Measurements from ENCODE around the gene ZNF680.
"Not testable (repeated sequence)": the region's sequence is repeated elsewhere in the genome, so short reads cannot be mapped to it uniquely, and the experiment has no call there.

The ZNF680 gene

DNA sequence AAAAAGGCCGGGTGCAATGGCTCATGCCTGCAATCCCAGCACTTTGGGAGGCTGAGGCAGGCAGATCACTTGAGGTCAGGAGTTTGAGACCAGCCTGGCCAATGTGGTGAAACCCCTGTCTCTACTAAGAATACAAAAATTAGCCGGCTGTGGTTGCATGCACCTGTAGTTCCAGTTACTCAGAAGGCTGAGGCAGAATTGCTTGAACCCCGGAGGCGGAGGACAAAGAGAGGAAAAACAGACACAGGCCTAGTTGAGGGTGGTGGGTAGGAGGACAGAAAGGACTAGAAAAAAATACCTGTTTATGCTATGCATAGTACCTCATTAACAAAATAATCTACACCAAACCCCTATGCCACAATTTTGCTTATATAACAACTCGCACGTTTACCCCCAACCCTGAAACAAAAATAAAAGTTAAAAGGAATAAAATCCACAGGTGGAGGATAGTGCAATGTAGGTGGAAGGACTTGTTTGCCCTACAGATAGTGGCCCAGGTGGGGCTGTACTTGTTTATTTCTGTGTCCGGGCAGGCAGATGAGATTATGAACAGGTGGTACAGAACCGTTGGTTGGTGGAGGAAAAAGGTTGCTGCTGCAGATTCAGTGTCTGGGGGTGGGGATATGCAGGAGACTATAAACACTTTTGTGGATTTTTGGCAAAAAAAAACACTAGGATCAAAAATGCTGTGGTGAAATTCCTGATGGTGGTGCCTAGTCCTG is 5.1 kb downstream of the ZNF680 start:
- DNase-seq (ENCODE audit: low spot score): no peak

DNA sequence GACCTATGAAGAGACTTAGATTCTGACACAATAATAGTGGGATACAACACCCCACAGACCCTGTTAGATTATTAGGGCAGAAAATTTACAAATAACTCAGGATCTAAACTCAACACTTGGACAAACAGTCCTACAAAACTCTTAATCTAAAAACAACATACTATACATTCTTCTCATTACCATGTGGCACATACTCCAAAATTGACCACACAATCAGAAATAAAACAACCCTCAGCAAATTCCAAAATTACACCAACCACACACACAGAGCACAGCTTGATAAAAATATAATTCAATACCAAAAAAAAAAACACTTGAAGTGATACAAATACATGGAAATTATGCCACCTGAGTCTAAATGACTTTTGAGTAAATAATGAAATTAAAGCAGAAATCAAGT is 7.8 kb downstream of the ZNF680 start:
- no peak for DNase-seq (ENCODE audit: low spot score)

DNA sequence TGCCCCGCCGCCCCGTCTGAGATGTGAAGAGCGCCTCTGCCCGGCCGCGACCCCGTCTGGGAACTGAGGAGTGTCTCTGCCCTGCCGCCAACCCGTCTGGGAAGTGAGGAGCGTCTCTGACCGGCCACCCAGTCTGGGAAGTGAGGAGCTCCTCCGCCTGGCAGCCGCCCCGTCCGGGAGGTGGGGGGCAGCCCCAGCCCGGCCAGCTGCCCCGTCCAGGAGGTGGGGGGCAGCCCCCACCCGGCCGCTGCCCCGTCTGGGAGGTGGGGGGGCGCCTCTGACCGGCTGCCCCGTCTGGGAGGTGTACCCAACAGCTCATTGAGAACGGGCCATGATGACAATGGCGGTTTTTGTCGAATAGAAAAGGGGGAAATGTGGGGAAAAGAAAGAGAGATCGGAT is 8.7 kb downstream of the ZNF680 start:
- not testable (repeated sequence) for DNase-seq (ENCODE audit: low spot score)

DNA sequence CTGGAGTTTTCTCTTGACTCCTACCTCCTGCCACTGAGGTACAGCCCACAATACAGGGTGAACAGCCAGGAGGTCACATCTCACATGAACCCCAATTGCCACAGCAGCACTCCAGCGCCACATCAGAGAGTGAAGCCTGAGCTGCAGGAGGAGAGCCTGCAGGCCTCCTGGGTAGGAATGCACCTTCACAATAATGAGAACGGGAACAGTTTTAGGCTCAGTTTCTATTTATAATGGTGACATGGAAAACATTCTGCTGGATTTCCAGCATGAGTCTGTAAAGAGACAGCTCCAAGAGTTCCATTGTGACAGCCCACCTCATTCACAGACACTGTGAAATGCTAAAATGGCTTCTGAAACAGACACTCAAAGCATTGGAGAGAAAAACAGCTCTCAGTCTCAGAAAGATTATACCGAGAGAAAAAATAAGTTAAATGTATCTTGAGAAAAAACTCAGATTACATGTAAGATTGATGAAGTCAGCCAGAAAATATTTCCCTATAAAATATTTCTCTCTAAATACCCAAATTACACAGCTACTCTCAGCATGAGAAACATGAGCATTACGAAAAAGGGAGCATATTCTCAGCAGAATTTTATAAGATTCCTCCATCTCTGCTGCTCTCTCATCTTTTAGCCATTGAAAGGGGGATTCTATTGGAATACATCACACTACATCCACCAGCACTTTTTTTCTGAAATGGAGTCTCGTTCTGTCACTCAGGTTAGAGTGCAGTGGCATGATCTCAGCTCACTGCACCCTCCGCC is 11.3 kb downstream of the ZNF680 start:
- no peak for DNase-seq (ENCODE audit: low spot score)

DNA sequence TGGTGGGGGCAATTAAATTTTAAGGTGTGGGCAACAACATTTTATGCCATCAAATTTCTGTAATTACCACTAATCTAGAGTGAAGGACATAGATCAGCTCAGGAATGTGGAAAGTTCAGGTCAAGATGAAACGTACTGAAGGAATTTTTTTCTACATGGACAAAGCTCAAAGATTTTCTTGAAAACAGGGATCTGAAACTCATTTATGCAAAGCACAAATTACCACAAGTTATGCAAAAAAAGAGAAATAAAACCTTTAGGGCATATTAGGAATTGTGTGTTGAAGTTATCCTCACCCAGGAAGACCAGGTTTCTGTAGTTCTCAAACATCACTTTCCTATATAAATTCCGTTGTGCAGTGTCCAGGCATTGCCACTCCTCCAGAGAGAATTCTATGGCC is 18.9 kb downstream of the ZNF680 start:
- no peak for DNase-seq (ENCODE audit: low spot score)

DNA sequence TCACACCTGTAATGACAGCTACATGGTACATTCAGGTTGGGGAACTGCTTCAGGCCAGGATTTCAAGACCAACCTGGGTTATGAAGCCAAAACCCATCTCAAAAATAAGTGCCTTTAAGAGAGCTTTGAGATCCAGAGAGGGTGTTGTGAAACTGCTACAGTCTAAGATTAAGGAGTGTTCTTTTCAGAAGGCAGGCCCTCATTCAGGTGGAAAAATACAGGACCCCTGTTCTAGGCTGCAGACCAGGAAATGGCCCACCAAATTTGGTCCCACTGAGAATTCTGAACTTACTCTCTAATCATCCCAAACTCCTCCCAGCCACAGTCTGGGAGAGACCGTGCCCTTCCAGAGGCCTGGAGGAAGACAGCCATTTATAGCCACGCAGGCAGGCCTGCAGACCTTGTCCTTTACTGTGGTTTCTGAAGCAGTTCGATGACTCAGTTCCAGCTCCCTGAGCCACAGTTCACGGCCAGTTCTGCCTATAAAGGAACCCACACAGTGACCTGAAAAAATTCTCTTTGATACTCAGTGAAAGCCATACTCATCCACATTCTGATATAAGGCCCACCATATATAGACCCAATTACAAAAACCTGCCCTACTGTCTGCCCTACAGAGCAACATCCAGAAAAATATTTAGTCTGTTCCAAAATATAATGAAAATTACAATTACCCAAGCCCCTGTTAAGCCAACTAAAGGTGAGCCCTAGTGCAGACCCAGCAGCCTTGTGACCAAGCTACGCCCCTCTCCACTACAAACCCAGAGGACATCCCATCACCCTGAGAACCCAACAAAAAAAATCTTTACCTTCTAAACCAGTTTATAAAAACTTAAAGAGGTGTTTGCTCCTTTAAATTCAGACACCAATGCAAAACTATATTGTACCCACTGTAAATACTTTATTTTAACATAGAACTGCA is 21.2 kb downstream of the ZNF680 start:
- no peak for DNase-seq (ENCODE audit: low spot score)

DNA sequence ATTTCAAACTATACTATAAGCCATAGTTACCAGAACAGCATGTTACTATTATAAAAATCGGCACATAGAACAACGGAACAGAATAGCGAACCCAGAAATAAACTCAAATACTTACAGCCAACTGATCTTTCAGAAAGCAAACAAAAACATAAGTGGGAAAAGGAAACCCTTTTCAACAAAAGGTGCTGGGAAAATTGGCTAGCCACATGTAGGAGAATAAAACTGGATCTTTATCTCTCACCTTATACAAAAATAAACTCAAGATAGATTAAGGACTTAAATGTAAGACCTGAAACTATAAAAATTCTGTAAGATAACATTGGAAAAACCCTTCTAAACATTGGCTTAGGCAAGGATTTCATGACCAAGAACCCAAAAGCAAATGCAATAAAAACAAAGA is 29.1 kb downstream of the ZNF680 start:
- no peak for DNase-seq (ENCODE audit: low spot score)

DNA sequence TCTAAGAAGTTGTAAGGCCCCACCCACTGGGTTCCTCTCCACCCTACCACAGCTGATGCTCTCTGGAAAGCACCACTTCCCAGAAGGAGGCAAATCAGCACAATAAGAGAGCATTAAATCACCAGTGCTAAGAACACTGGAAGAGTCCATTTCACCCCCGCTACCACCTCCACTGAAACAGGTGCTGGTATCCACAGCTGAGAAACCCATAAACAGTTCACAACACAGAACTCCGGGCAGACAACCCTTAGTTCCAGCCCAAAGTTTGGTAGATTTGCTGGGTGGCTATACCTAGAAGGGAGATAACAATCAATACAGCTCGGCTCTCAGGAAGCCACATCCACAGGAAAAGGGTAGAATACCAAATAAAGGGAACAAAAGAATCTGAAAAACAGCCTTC is 34.1 kb downstream of the ZNF680 start:
- DNase-seq (ENCODE audit: low spot score): no peak

DNA sequence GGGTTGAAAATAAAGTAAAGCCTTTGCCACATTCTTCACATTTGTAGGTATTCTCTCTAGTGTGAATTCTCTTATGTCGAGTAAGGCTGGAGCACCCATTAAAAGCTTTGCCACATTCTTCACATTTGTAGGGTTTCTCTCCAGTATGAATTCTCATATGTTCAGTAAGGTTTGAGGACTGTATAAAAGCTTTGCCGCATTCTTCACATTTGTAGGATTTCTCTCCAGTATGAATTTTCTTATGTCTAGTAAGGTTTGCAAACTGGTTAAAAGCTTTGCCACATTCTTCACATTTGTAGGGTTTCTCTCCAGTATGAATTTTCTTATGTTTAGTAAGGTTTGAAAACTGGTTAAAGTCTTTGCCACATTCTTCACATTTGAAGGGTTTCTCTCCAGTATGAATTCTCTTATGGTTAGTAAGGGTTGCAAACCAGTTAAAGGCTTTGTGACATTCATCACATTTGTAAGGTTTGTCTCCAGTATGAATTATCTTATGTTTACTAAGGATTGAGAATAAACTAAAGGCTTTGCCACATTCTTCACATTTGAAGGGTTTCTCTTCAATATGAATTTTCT is 41.4 kb downstream of the ZNF680 start:
- no peak for DNase-seq (ENCODE audit: low spot score)

DNA sequence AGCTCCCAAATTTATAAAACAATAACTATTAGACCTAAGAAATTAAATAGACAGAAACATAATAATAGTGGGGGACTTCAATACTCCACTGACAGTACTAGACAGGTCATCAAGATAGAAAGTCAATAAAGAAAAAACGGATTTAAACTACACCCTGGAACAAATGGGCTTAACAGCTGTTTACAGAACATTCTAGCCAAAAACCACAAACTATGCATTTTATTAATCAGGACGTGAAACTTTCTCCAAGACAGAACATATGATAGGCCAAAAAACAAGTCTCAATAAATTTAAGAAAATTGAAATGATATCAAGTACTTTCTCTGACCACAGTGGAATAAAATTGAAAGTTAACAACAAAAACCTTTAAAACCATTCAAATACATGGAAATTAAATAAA is 46.4 kb downstream of the ZNF680 start:
- DNase-seq (ENCODE audit: low spot score): no peak

DNA sequence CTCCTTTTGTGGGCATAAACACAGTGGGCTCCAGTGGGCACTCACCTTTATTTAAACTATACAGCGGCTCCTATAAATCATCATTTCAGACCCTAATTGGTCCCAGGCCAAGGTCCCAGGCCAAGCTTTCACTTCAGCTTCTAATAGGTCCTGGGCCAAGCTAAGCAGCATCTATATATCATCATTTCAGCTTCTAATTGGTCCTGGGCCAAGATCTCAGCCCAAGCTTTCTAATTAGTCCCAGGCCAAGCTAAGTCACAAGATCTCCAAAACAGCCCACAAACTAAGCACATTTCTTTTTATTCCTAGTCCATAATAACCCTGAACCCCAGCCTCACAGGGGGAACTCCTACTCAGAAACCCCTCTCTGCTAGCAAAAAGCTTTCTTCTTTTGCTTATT is 47.1 kb downstream of the ZNF680 start:
- DNase-seq (ENCODE audit: low spot score): no peak

DNA sequence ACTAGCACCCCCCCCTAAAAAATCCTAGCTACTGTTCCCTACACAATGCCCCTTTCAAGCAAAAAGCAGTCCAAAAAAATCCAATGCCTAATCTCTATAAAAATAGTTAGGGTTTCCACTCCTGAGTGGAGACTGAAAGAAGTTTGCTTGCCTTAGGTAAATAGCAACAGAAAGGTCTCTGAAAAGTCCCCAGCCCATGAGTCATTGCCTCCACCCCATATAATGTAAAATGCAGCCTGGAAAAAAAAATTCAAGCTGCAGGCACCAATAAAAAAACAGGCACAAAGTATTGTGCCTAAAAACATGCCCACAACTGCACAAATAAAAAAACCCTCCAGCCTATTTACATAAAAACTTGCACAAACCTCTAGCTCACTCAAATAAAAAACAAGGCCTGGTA is 47.5 kb downstream of the ZNF680 start:
- DNase-seq (ENCODE audit: low spot score): no peak

DNA sequence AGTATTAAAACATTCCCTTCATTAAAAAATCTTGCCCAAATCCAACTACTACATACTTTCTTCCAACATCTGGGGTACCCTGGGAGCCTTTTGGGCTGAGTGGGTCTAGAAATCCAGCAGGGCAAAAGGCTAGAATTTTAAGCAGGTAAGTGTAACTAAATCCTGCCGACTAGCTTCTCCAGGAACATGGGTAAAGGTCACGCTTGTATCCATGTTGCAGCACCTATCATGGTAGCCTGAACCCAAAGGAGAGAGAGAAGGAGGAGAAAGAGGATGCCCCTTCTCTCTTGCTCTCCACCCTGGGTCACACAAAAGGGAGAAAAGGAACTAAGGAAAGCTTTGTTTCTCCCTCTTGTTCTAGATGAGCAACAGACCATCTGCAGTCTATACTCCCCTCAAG is 53.3 kb downstream of the ZNF680 start:
- DNase-seq (ENCODE audit: low spot score): no peak

DNA sequence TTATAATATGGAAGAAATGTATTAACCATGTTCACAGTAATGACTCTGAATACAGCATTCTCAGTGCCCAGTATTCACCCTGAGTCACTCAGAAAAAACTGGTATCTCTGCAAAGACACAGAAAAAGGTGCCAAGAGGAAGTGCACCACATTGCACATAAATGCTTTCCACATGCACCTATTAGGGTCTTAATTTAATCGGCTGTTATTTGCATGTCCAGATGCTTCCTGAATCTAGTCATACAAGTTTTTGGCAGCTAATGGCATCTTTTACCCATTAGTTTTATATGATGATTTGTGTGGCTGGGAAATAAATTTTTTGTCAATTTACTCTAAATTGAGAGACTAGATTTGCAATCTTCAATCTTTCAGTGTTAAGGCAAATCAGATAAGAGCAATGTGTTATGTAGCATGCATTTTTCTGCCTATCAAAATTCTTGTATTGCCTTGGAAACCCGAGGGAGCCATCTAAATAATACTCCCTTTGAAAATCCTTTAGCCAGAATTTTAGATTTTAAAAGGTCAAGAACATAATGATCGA is 58.2 kb downstream of the ZNF680 start:
- no peak for DNase-seq (ENCODE audit: low spot score)

DNA sequence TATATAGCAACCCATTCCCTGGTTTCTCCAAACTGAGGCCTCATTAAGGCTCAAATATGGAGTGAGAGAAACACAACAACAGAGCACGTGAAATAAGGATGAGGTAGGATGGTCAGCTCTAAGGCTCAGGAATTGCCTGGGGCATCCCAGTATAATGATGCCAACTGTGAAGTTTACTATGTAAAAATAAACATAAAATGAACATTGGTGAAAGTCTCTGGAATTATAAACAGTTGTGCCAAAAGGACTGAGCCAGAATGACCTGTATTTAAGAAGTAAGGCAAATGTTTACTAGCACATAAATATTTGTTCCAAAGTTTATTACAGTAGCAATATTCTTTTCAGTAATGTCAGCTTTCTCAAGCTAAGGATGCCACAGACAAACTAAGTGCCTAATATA is 64.6 kb downstream of the ZNF680 start:
- no peak for DNase-seq (ENCODE audit: low spot score)

DNA sequence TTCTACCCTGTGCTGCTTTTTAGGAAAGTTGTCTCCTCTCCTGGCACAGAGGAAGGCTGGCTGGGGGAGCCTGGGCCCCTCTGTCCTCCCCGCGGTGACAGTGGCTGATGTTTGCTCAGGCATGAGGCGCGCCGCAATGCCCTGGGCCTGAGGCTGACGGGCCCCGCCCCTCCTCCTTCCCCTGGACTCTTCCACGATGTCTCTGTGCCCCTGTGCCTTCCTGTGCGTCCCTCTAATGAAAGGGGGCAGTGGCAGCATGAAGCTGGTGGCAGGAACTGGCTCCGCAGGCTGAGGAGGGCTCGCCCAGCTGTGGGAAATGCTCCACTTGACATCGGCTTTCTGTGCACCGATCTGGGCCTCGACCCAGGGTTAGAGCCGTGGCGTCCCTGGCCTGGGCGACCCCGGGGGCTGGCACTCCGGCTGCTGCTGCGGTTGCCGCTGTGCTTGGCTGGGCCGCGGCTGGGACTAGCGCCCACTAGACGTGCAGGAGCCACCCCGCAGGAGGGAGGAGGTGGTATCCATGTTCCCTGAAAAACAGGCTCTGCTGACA is 67.9 kb downstream of the ZNF680 start:
- DNase-seq (ENCODE audit: low spot score): no peak

DNA sequence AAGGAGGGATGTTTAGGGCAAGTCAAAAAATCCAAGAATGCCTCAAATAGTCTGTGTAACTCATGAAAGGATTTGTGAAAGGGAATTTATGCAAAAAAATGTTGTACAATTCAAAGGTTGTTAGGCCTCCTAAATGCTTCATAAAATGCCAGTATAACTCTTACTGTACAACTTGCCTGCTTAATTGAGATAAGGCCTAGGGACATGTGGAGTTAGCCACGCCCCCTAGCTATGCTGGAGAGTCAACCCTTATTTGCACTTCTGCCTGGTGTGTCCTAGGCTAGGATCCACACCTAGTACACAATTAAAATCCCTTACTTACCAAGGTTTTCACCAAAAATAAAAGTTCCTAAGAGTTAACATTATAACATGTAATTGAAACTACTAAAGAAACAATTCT is 77.2 kb downstream of the ZNF680 start:
- no peak for DNase-seq (ENCODE audit: low spot score)
